GM19455 (cell line): Measurements from ENCODE around the gene CMBL.
"Not testable (repeated sequence)": the region's sequence is repeated elsewhere in the genome, so short reads cannot be mapped to it uniquely, and the experiment has no call there.

Experiments
- ATAC-seq: cut with Tn5 transposase; IDR thresholded peaks from one replicate; pipeline ENCODE4 v1.9.1; 2021; ENCODE audit not compliant: unreplicated experiment

CMBL gene

DNA sequence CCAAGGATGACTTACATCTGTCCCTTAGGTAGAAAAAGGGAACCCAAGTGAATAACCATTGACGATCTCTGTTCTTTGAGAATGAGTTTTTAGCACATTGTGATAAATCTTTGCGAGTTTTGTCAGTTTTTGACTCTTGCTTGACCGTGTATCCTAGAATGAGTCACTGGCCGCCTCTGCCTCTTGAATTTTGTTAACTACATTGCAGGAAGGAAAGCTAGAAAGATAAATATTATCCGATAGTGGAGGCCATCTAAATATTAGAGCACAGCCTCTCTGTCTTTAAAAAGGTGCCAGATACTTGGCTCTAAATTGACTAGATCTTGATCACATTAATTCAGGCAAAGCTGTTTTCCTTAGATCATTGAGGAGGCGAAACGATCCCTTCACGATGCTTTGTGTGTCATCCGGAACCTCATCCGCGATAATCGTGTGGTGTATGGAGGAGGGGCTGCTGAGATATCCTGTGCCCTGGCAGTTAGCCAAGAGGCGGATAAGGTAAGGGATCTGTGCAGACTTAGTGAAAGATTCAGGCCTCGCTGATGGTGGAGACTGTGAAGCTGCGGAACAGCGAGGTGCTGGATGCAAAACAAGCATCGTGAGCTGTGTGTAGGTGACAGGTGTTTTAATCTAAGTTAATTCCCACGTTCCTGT is 45.5 kb downstream of the CMBL start:
- ATAC-seq, result no peak

GRCh38 chr5:10261065-10261464 is 46.6 kb downstream of the CMBL start:
- ATAC-seq, result no peak

GRCh38 chr5:10259899-10260298 is 47.8 kb downstream of the CMBL start:
- ATAC-seq, result no peak

GRCh38 chr5:10257870-10258269 is 49.8 kb downstream of the CMBL start:
- ATAC-seq, result no peak

- ATAC-seq, result no peak
These were observed 53.0 kb downstream of the CMBL start for GRCh38 chr5:10254686-10255085.

DNA sequence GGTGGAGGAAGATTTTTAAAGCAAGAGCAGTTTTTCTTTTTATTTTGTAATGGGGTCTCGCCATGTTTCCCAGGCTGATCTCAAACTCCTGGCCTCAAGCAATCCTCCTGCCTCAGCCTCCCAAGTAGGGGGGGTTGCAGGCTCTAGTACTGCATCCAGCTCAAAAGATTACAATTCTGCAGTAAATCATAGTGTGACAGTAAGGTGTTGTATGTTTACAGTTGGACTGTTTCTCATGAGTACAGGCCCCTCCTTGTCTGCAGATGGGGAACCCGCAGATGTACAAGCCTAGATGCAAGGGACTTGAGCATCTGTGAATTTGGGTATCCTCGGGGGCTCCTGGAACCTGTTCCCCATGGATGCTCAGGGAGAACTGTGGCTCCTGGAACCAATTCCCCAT is 54.3 kb downstream of the CMBL start:
- no peak for ATAC-seq

GRCh38 chr5:10251405-10251804 is 56.3 kb downstream of the CMBL start:
- ATAC-seq, result no peak

GRCh38 chr5:10250806-10251276 is 56.9 kb downstream of the CMBL start:
- ATAC-seq, result peak; percentile 8

GRCh38 chr5:10249948-10250805 is 57.5 kb downstream of the CMBL start, which contains the start of gene CCT5:
Gene CCT5 (plus strand): TSS chr5:10250280. CDS start chr5:10250341, 61 bp downstream.
- peak; percentile 76 for ATAC-seq

DNA sequence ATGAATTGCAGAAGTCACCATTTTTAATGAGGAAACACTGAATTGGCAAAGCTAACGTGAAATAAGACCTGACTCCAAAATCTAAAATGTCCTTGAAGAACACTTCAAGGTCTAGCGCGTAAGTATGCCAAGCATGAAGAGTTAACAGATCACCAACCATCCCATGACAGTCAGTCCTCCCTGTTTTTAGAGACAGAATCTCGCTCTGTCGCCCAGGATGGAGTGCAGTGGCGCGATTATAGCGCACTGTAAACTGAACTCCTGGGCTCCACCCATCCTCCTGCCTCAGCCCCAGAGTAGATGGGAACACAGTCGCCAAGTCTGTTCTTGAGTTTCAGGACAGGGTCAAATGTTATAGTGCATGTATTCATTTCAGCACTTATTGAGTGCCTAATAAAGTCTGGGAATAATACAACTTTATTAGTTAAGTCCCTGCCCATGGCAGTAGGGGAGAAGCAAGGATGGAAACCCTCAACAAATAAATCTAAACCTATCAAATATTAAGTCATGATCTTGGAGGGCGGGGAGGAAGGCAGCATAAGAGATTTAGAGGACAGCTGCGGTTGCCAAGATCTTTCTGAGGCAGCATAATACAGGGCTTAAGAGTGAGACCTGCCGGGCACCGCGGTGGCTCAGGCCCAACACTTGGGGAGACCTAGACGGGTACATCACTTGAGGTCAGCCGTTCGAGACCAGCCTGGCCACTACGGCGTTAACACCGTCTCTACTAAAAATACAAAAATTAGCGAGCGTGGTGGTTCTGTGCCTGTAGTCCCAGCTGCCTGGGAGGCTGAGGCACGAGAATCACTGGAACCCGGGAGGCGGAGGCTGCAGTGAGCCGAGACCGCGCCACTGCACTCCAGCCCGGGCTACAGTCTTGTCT is 59.1 kb downstream of the CMBL start:
- ATAC-seq, result peak; percentile 9

DNA sequence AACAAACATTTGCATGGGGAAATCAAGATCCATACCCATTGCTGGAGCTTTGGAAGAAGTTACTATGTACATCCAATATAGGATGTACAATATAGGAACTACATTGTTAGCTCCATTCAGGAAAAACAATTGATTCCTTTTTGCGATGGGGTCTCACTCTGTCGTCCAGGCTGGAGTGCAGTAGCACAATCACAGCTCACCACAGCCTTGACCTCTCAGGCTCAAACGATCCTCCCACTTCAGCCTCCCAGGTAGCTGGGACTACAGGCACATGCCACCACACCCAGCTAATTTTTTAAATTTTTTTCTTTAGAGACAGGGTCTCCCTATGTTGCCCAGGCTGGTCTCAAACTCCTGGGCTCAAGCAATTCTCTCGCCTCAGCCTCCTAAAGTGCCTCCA is 60.5 kb downstream of the CMBL start:
- ATAC-seq, result not testable (repeated sequence)

GRCh38 chr5:10246761-10247160 is 60.9 kb downstream of the CMBL start:
- ATAC-seq, result no peak

DNA sequence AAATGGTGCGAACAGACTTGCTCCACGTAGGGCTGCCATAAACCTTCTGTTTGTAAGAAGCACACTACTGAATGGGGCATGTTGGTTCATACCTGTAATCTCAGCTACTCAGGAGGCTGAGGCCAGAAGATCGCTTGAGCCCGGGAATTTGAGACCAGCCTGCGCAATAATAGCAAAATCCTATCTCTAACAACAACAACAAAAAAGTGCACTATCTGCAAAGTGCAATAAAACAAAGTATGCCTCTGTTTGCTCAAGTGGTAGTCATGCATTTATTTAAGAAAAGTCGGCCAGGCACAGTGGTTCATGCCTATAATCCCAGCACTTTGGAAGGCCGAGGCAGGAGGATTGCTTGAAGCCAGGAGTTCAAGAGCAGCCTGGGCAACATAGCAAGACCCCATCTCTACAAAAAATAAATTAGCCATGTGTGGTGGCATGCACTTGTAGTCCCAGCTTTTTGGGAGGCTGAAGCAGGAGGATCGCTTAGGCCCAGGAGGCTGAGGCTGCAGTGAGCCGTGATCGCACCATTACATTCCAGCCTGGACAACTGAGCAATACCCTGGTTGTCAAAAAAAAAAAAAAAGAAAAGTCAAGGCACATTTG is 63.3 kb downstream of the CMBL start:
- ATAC-seq, result no peak

DNA sequence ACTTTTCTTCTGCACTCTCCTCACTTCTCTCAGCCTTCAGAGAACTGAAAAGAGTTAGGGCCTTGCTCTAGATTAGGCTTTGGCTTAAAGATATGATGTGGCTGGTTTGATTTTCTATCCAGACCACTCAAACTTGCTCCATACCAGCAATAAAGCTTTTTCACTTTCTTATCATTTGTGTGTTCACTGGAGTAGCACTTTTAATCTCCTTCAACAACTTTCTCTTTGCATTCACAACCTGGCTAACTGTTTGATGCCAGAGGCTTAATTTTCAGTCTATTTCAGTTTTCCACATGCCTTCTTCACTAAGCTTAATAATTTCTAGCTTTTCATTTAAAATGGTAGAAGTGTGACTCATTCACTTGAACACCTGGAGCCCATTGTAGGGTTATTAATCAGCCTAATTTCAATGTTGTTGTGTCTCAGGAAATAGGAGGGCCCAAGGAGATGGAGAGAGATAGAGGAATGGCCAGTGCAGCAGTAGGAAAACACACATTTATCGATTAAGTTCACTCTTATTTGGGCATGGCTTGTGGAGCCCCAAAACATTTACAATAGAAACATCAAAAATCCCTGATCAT is 64.0 kb downstream of the CMBL start:
- no peak for ATAC-seq

GRCh38 chr5:10235350-10235749 is 72.4 kb downstream of the CMBL start:
- no peak for ATAC-seq

DNA sequence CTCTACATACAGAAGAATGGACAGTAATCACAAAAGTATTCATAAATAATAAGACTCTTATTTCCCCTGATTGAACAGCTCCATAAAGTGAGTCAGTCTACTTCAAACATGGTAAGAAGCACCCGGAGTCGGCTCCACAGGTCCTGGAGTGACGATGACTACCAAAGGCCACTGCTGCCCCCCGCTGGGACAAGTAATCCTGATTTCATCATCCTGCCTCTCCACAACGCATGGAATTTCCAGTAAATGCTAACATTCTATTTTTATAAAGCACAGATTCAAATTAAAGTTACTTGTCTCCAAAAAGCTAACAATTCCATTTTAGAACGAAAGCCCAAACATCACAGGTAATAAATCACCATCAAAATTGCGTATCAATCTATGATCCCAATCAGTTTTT is 74.2 kb downstream of the CMBL start:
- no peak for ATAC-seq

DNA sequence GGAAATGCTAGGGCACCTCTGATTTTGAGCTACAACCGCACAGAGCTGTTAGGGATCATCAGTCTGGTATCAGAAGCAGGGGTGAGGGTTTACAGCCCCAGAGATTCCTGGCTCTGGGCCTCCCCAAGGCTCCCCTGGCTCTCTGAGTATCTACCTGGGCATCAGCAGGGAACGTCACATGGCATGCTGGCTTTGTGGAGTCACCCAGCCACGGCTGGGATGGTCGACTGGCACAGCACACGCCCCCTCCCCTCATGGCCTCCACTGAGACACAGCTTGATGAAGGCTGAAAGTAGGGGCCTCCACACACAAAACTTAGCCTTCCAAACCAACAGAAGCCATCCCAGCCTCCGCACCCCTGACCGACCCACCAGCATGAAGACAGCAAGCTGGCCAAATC is 74.7 kb downstream of the CMBL start:
- no peak for ATAC-seq

DNA sequence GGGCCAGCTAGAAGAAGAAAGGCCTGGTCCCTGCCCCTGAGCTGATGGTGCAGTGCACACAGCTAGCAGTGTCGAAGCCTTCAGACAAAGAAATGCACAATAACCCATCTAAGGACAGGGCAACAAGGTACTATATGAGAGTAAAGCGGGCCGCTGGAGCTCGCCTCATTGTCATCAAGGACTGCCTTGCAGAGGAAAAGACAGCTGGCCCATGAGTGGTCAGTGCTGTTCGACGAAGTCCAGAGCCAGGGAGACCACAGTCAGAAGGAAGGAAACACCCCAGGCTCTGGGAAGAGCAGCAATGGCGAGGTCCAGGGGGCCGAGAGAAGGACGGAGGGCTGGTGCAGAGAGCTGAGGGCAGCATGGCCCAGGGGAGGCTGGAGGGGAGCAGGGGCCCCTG is 75.3 kb downstream of the CMBL start:
- no peak for ATAC-seq

DNA sequence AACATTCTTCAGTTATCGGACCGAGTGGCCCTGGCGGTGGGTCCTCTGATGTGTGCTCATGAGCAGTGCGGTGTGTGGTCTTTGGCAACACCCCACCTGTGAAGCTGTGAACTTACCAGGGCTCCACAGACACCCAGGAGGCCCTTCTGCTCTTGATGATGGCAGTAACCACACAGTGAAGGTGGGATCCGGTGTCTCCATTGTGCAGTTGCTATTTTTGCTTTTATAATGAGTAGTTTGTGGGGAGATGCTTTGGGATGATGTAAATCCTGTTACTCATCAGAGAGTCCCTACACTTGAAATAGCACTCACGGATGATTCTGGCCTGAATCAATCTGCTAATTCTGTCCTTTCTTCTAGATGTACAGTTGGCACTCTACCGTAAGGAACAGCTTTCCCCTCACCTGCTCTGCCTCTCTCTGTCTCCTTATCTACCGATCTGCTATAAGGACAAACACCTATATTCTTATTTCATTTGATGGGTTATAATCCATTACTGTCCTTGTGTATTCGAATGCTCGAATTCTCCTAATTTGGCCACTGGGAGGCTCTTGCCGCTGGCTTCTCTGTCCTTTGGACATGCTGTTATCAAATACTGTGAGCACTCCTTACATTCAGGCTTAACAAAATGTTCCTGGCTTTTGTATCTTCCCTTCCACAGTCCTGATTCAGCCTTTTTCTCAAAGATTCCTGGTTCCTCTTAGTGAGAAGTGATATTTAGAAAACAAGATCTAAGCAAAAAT is 78.2 kb downstream of the CMBL start:
- no peak for ATAC-seq

DNA sequence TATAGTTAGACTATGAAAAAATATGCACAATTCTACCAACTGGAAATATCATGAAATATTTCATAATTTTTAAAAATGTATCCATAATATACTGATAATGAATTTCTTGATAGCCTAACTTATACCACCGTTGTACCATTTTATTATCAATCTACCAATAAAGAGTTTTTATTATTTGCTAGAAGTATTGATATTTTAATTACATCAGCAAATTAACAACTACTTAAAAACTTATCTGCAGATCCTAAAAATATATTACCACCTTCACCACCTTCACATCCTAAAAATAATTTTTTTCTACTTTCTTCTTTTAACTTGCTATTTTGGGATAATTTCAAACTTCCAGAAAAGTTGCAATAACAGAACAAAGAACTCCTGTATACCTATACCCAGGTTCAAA is 79.4 kb downstream of the CMBL start:
- no peak for ATAC-seq
